ENCODE measurements around the gene GALNT2. TPM values are rescaled to one million over a fixed set of nuclear protein-coding genes. Genes with fewer than 3 reads are reported as not detected.

Gene GALNT2
- total RNA-seq, 1 donor from 2014 or later, result 28.3 TPM

DNA sequence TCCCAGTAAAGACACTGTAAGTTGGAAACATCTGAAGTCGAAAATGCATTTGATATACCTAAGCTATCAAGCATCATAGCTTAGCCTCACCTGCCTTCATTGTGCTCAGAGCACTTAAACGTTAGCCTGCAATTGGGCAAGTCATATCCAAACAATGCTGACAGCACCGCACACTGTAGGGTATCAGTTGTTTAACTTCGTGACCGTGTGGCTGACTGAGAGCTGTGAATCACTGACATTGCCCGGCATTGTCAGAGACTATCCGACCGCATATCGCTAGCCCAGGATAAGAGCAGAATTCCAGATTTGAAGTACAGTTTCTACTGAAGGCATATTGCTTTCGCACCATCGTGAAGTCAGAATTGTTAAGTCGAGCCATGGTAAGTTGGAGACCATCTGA, 41.5 kb downstream of the GALNT2 start:
- H3K4me3 ChIP-seq, result no peak overlapping the region
- DNase-seq, result no peak
- H3K27me3 ChIP-seq (ENCODE audit: low read depth), result no peaks in the 10 kb centered on the region
- TF ChIP-seq, protein P1, sequence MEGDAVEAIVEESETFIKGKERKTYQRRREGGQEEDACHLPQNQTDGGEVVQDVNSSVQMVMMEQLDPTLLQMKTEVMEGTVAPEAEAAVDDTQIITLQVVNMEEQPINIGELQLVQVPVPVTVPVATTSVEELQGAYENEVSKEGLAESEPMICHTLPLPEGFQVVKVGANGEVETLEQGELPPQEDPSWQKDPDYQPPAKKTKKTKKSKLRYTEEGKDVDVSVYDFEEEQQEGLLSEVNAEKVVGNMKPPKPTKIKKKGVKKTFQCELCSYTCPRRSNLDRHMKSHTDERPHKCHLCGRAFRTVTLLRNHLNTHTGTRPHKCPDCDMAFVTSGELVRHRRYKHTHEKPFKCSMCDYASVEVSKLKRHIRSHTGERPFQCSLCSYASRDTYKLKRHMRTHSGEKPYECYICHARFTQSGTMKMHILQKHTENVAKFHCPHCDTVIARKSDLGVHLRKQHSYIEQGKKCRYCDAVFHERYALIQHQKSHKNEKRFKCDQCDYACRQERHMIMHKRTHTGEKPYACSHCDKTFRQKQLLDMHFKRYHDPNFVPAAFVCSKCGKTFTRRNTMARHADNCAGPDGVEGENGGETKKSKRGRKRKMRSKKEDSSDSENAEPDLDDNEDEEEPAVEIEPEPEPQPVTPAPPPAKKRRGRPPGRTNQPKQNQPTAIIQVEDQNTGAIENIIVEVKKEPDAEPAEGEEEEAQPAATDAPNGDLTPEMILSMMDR (IDR thresholded peaks at IDR 0.05; ENCODE audit: borderline replicate concordance), result no peak
- H3K9me3 ChIP-seq (replicated peaks), result no peaks in the 10 kb centered on the region
- no peaks in the 10 kb centered on the region for H3K36me3 ChIP-seq
- H3K4me1 ChIP-seq, result peaks cover 67% of the 10 kb centered on the region
- H3K27ac ChIP-seq (replicated peaks), result no peak overlapping the region
- intact Hi-C loops (cut with micrococcal nuclease), result no loop called here

DNA sequence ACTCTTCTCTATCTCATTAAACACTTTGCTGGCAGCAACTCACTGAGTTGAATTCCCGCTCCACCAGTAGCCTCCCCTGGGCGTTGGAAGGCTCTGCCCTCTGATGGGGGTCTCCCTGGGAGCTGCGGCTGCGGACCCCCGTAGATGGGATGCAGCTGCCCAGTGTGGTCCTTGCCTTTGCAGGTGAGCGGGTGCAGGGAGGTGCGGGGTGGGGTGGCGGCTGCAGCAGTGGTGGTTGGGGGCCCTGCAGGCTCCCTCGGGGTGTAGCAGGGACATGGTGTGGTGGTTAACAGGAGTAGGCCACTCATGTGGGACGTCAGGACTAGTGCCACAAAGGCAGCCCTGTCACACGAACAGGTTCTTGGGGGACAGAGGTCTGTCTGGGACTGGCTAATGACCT, 42.0 kb downstream of the GALNT2 start:
- TF ChIP-seq, protein P1 (IDR thresholded peaks at IDR 0.05; ENCODE audit: borderline replicate concordance), result no peak
- H3K9me3 ChIP-seq (replicated peaks), result no peaks in the 10 kb centered on the region
- no peak overlapping the region for H3K27ac ChIP-seq (replicated peaks)
- no peaks in the 10 kb centered on the region for H3K36me3 ChIP-seq
- no peak overlapping the region for H3K4me3 ChIP-seq
- no peak for DNase-seq
- intact Hi-C loops (cut with micrococcal nuclease), result no loop called here
- no peaks in the 10 kb centered on the region for H3K27me3 ChIP-seq (ENCODE audit: low read depth)
- H3K4me1 ChIP-seq, result peaks cover 65% of the 10 kb centered on the region

DNA sequence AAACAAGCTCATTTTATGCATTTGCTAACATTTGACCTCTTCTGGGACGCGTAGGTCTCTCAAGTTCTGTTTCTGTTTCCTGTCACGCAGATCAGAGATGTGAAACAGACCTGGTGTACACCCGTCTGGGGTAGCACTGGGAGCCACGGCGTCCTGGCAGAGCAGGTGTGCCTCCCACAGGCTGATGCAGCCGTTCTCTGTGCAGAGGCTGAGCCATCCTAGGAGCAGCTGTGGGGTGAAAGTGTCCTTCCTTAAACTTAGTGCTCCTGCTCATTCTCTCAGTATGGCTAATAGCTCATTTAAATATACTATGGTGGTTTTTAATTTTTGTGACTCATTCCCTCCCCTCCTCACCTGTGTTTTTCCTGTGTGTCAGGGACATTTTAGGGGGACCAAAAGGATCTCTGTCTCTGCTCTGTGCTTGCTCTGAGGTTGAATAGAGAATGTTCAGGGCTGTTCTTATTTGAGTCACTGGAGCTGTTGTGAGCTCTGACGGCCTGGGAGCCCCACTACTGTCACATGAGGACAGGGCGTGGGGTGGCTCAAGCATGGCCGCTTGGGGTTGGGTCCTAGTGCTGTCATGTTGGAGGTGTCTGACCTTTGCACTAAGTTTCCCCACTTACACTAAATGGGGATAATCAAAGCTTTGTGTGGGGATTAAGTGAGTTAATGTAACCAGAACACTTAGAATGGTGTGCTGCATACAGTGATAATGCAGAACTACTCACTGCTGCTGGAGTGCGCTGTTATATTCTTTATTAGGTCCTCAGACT, 43.0 kb downstream of the GALNT2 start:
- intact Hi-C loops (cut with micrococcal nuclease), result no loop called here
- no peak for DNase-seq
- peaks cover 60% of the 10 kb centered on the region for H3K4me1 ChIP-seq
- no peaks in the 10 kb centered on the region for H3K36me3 ChIP-seq
- no peak overlapping the region for H3K4me3 ChIP-seq
- TF ChIP-seq, protein P1 (IDR thresholded peaks at IDR 0.05; ENCODE audit: borderline replicate concordance), result no peak
- H3K27me3 ChIP-seq (ENCODE audit: low read depth), result no peaks in the 10 kb centered on the region
- H3K27ac ChIP-seq (replicated peaks), result no peak overlapping the region
- no peaks in the 10 kb centered on the region for H3K9me3 ChIP-seq (replicated peaks)

DNA sequence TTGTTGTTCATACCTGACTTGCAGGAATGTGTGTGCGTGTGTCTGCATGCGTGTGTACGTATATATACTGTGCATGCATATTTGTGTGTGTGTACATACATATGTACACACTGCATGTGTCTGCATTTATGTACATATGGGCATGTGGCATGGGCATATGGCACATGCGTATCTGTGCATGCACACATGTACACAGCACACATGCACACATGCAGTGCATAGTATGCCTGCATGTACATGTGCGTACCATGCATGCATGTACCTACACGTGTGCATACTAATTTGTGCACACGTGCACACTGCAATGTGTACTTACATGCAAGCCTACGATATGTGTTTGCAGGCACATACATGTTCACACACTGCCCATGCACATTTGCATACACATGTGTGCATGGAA, 43.9 kb downstream of the GALNT2 start:
- TF ChIP-seq, protein P1 (IDR thresholded peaks at IDR 0.05; ENCODE audit: borderline replicate concordance), result no peak
- Histone ChIP-seq H3K9me3 (replicated peaks) (no peaks in the 10 kb centered on the region), H3K4me3 (no peak overlapping the region), H3K27ac (replicated peaks) (no peak overlapping the region), H3K4me1 (peaks cover 51% of the 10 kb centered on the region), H3K36me3 (no peaks in the 10 kb centered on the region), H3K27me3 (ENCODE audit: low read depth) (no peaks in the 10 kb centered on the region)
- no peak for DNase-seq
- intact Hi-C loops (cut with micrococcal nuclease), result no loop called here

DNA sequence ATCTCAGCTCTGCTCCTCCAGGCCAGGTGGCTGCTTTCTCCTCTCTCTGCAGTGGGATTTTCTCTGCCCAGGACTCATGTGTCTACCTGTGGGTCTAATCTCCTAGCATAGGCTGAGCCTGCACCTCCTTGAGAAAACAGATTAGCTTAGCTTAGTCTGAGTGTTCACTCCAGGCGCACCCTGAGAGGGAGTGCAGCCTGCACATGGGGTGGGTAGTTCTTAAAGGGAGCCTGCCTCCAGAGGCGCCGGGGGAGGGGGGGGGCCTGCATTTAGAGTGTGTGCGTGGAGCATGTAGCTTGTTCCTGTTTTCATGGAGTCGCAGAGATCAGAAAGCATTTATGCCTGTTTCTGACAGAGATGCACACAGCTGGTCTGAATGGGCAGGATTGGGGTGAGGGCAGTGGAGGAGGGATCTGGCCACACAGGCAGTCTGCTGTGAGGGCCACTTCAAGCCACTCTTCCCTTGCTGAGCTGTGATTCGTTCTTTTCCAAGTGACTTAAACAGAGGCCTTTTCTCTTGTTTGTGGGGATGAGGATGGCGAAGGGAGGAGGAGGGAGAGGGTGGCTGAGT, 45.2 kb downstream of the GALNT2 start:
- Histone ChIP-seq H3K27ac (replicated peaks) (peak overlapping the region; percentile 72), H3K27me3 (ENCODE audit: low read depth) (no peaks in the 10 kb centered on the region), H3K4me3 (no peak overlapping the region), H3K9me3 (replicated peaks) (no peaks in the 10 kb centered on the region), H3K4me1 (peaks cover 44% of the 10 kb centered on the region), H3K36me3 (no peaks in the 10 kb centered on the region)
- no peak for DNase-seq
- intact Hi-C loops (cut with micrococcal nuclease), result no loop called here
- TF ChIP-seq, protein P1 (IDR thresholded peaks at IDR 0.05; ENCODE audit: borderline replicate concordance), result no peak

Data from left ventricle myocardium inferior (tissue), 1 donor.